Measurements from ENCODE around the gene RAET1G. TPM values are rescaled to one million over a fixed set of nuclear protein-coding genes. Genes with fewer than 3 reads are reported as not detected.
"Not testable (repeated sequence)": the region's sequence is repeated elsewhere in the genome, so short reads cannot be mapped to it uniquely, and the experiment has no call there.

Gene RAET1G
- polyA plus RNA-seq, 1 experiment: 3.0 TPM

DNA sequence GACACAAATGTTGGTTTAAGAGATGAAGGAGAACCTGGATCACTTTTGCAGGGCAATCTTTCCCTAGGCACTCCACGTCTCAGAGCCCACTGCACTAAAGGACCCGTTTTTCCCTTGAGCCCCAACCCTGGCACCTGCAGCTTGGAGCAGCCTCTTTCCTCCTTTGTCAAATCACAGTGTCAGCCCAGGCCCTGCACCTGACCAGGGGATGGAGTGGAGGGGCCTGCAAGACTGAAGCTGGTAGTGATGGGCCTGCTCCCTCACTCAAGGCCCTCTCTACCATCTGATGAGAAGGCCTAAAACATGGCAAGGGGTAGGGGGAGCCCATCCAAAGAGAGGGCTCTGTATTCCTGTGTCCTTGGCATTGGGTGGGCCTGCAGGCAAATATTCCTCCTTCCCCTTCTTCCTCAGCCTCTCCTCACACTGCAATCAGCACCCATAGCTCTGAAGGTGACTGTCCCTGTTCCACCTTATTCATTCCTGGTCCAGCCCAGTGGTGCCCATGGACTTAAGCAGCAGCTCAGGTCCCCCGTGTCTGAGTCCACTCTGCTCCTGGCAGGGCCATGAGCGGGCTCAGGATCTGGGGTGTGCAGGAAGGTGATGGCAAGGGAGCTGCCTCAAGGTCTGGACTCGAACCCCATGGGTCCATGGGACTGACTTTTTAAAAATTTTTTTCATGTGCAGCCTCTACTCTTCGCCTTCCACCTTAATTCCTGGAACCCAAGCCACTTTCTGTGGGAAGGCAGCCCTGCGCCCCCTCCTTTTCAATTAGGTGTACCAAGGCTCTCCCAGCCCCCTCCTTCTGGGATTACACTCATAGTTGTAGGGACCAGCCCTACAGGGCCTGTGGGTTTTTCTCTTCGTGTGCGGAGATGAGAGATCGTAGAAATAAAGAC lies 6.7 kb downstream of the RAET1G start:
- TF ChIP-seq, protein P1, sequence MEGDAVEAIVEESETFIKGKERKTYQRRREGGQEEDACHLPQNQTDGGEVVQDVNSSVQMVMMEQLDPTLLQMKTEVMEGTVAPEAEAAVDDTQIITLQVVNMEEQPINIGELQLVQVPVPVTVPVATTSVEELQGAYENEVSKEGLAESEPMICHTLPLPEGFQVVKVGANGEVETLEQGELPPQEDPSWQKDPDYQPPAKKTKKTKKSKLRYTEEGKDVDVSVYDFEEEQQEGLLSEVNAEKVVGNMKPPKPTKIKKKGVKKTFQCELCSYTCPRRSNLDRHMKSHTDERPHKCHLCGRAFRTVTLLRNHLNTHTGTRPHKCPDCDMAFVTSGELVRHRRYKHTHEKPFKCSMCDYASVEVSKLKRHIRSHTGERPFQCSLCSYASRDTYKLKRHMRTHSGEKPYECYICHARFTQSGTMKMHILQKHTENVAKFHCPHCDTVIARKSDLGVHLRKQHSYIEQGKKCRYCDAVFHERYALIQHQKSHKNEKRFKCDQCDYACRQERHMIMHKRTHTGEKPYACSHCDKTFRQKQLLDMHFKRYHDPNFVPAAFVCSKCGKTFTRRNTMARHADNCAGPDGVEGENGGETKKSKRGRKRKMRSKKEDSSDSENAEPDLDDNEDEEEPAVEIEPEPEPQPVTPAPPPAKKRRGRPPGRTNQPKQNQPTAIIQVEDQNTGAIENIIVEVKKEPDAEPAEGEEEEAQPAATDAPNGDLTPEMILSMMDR (IDR thresholded peaks at IDR 0.05; ENCODE audit: low read depth, low read length): no peak
- ChIA-PET POLR2A (no interaction called here), CTCF (no interaction called here)
- Histone ChIP-seq H3K4me3 (ENCODE audit: low read depth, low read length) (no peak overlapping the region), H3K9me3 (ENCODE audit: control insufficient read depth, insufficient read depth, low read length) (no peaks in the 10 kb centered on the region), H3K27ac (ENCODE audit: low read depth, low read length) (no peak overlapping the region), H3K27me3 (ENCODE audit: control insufficient read depth, insufficient read depth, low read length) (peaks cover 9% of the 10 kb centered on the region)
- DNase-seq (ENCODE audit: low read depth, low spot score): no peak

DNA sequence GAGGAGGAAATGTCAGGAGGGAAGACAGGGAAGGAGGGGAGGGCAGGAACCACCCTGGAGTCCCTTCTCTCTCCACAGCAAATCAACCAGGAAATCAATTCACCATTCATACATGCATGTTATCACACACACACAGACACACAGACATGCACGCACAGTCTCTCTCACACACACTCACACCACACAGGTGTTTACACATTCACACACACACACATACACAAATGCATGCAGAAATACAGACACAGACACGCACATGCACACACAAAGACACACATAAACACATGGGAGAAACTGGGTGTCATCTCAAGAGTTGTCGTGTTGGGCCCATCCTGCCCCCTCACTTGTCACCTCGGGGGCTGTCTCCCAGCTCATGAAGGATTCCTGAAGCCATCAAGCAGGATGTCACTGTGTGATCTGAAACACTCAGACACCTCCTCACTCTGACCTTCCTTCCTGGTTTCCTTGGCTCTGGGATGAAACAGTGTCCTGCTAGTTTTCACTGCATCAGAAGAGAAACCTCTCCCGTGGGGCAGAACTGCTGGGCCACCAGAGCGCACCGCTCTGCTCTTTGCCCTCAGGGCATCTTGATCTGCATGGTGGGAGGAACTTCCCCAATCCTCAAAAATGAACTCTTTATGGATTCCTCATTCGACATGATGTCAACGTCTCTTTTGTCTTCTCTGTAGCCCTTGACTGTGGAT lies 9.2 kb downstream of the RAET1G start:
- H3K27me3 ChIP-seq (ENCODE audit: control insufficient read depth, insufficient read depth, low read length): peaks cover 3% of the 10 kb centered on the region
- POLR2A ChIA-PET: no interaction called here
- H3K4me3 ChIP-seq (ENCODE audit: low read depth, low read length): no peak overlapping the region
- TF ChIP-seq, protein P1 (IDR thresholded peaks at IDR 0.05; ENCODE audit: low read depth, low read length): no peak
- peaks cover 4% of the 10 kb centered on the region; the same call in 1 of the 2 replicates for H3K9me3 ChIP-seq (ENCODE audit: control insufficient read depth, insufficient read depth, low read length)
- H3K27ac ChIP-seq (ENCODE audit: low read depth, low read length): no peak overlapping the region
- DNase-seq (ENCODE audit: low read depth, low spot score): no peak
- CTCF ChIA-PET: no interaction called here

DNA sequence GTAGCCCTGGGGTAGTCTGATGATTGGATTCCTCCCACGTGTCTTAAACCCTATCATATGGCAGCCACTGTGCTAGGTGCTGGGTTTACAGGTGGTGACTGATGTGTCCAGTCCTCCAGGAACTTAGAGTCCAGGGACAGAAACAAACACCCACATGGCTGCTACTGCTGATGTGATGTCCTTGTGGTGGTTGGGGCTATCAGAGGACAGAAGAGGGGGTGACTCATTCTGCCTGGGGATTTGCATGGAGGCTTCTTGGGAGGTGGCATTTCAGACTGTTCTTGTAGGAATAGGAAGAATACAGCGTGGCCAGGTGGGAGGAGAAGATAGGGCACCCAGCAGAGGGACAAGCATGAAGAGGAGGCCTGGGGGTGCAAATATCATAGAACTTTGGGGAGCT lies 9.8 kb downstream of the RAET1G start:
- H3K27me3 ChIP-seq (ENCODE audit: control insufficient read depth, insufficient read depth, low read length): peaks cover 3% of the 10 kb centered on the region
- ChIA-PET POLR2A (no interaction called here), CTCF (no interaction called here)
- no peak for DNase-seq (ENCODE audit: low read depth, low spot score)
- TF ChIP-seq, protein P1 (IDR thresholded peaks at IDR 0.05; ENCODE audit: low read depth, low read length): no peak
- no peak overlapping the region for H3K4me3 ChIP-seq (ENCODE audit: low read depth, low read length)
- H3K27ac ChIP-seq (ENCODE audit: low read depth, low read length): no peak overlapping the region
- H3K9me3 ChIP-seq (ENCODE audit: control insufficient read depth, insufficient read depth, low read length): peaks cover 8% of the 10 kb centered on the region

DNA sequence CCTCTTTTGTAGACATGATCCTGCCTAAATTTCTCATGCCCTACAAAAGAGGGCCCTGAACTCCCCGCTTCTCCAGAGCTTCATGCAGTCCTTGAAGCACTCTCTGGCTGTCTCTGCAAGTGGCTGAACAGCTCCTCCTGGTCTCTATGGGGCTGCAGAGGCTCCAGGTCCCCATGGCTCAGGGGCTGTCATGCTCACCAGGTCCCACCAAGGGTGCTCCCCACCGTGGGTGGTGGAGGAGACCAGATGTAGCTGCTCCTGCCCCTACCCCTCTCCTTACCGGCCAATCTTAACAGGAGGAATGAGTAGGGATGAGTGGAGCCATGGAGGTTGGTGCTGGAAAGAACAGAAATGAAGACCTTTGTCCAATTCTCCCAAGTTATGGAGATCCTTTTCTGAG lies 10.2 kb downstream of the RAET1G start:
- POLR2A ChIA-PET; H3K27ac ChIP-seq (ENCODE audit: low read depth, low read length); H3K4me3 ChIP-seq (ENCODE audit: low read depth, low read length); H3K9me3 ChIP-seq (ENCODE audit: control insufficient read depth, insufficient read depth, low read length); H3K27me3 ChIP-seq (ENCODE audit: control insufficient read depth, insufficient read depth, low read length); DNase-seq (ENCODE audit: low read depth, low spot score): not testable (repeated sequence)
- CTCF ChIA-PET: interaction anchor here (1.0 kb wide), 1 partner anchor 47 kb away, joined by 3 read pairs; no protein-coding TSS in a partner anchor

DNA sequence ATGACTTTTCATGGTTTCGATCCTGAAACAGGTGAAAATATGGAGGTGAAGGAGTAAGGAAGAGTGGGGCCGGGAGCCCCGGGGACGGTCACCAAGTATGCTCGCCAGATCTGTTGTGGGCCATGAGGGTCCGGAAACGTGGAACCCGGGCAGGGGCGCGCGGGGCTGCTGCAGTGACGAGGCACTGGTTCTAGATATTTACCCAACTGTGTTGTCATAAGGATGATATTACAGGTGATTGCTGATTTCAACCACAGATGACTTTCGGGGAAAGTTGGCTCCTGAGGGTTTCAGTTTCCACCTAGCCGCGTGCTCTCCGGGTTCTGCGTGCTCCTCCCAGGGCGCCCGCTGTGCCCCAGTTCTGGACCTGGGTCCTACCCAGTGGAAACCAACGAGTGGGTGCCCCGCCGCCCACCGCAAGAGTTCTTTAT lies 12.2 kb downstream of the RAET1G start:
- H3K9me3 ChIP-seq (ENCODE audit: control insufficient read depth, insufficient read depth, low read length): peaks cover 8% of the 10 kb centered on the region
- DNase-seq (ENCODE audit: low read depth, low spot score): no peak
- H3K27me3 ChIP-seq (ENCODE audit: control insufficient read depth, insufficient read depth, low read length): peaks cover 6% of the 10 kb centered on the region
- TF ChIP-seq, protein P1 (IDR thresholded peaks at IDR 0.05; ENCODE audit: low read depth, low read length): no peak
- POLR2A ChIA-PET: no interaction called here
- CTCF ChIA-PET: no interaction called here
- H3K27ac ChIP-seq (ENCODE audit: low read depth, low read length): no peak overlapping the region
- no peak overlapping the region for H3K4me3 ChIP-seq (ENCODE audit: low read depth, low read length)
